ENCODE results near the gene PIK3R6. TPM values are rescaled to one million over a fixed set of nuclear protein-coding genes. Genes with fewer than 3 reads are reported as not detected.
"Not testable (repeated sequence)": the region's sequence is repeated elsewhere in the genome, so short reads cannot be mapped to it uniquely, and the experiment has no call there.

PIK3R6 gene
- total RNA-seq, 3 donors from 2014 or later = 0.32 to 1.9 (median 1.7) TPM

DNA sequence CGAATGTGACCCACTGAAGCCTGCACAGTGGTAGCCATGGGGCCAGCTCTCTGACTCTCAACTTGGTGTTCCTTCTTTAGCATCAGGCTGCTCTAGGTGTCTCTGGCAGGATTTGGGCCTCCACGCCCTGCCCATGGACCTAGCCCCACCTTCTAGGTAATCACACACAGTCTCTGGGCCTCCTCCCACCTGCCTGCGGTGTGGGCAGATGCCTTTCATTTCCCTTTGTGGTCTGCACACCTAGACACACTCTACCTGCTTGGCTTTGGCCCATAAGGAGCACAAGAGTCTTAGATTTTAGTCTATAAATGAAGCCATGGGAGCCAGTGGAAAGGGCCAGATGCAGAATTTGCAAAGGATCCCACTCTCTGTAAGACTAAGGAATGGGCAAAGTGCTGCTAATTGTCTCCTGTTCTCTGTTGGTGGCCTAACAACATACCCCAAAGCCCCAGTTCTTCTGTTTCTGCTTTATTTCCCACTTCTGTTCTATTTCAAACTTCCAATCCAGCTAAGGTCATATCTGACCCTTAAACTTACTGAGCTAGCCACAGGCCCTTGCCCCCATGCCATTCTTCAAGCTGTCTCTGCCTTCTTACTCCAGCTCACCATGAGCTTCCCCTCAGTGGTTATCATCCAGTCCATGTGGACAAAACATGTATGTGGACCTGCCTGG, 61.1 kb downstream of the PIK3R6 start:
- Histone ChIP-seq H3K9me3 (peaks cover 2% of the 10 kb centered on the region), H3K4me1 (ENCODE audit: low read depth) (no peaks in the 10 kb centered on the region), H3K4me3 (no peak overlapping the region), H3K36me3 (ENCODE audit: low read depth) (no peaks in the 10 kb centered on the region)
- peak in 1 of 3 donors; percentile 30 for DNase-seq
- intact Hi-C loops (cut with DNase I, micrococcal nuclease) = no loop called here
- ATAC-seq = peak; percentile 62
- TF ChIP-seq, protein P1, sequence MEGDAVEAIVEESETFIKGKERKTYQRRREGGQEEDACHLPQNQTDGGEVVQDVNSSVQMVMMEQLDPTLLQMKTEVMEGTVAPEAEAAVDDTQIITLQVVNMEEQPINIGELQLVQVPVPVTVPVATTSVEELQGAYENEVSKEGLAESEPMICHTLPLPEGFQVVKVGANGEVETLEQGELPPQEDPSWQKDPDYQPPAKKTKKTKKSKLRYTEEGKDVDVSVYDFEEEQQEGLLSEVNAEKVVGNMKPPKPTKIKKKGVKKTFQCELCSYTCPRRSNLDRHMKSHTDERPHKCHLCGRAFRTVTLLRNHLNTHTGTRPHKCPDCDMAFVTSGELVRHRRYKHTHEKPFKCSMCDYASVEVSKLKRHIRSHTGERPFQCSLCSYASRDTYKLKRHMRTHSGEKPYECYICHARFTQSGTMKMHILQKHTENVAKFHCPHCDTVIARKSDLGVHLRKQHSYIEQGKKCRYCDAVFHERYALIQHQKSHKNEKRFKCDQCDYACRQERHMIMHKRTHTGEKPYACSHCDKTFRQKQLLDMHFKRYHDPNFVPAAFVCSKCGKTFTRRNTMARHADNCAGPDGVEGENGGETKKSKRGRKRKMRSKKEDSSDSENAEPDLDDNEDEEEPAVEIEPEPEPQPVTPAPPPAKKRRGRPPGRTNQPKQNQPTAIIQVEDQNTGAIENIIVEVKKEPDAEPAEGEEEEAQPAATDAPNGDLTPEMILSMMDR (IDR thresholded peaks at IDR 0.05) = no peak

DNA sequence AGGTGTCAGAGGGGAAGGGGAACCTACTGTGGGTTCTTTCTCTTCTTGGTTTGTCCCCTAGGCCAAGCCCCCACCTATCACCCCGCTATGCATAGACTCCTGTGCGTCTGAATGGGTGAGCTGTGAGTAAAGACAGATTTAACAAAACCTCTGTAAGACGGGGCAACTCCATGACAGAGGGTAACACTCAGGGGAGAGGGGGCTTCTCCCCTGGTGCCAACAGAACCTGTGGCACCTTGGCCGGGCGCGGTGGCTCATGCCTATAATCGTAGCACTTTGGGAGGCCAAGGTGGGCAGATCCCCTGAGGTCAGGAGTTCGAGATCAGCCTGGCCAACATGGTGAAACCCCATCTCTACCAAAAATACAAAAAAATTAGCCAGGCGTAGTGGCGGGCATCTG, 62.1 kb downstream of the PIK3R6 start:
- H3K36me3 ChIP-seq (ENCODE audit: low read depth); H3K9me3 ChIP-seq; H3K4me3 ChIP-seq; ATAC-seq; intact Hi-C loops (cut with DNase I, micrococcal nuclease); DNase-seq; H3K4me1 ChIP-seq (ENCODE audit: low read depth): not testable (repeated sequence)

DNA sequence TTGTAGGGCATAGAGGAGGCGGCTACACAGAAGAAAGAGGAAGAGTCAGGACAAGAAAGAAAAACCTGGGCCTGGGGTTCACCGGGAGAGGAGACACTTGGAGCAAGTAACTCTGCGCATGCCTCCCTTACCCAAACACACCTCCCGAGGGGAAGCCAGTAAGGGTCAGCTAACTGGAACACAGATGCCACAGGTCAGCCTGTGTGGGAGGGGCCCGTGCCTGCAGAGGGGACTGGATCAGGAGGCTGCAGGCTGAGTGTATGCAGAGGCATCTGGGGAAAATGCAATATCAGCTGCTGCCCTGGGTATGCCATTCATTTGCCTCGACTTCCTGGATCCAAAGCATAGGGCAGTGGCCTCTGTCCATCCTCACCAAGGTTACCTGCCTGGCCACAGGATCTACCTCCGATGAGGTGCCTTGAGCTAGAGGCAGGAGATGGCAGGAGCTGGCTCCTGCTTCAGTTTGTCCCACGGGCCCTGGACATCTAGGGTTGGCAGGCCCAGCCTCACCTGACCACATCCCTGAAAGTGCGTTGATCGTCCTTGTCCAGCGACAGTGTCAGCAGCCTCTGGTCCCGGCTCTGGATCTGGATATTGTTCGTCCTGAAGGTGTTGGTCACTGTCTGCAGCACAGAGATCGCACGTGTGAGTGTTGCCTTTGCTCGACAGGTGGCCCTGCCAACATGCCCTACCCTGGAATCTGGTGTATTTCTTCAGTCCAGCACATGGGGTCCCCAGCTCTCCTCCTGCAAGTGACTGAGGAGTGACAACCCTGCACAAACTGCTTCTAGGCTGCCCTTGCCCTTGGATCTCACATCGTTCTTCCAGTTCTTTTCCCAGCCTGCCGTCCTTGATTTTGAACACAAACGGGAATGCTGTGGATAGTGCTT, 63.7 kb downstream of the PIK3R6 start:
- Histone ChIP-seq H3K4me1 (ENCODE audit: low read depth) (no peaks in the 10 kb centered on the region), H3K36me3 (ENCODE audit: low read depth) (no peaks in the 10 kb centered on the region), H3K9me3 (no peaks in the 10 kb centered on the region), H3K4me3 (no peak overlapping the region)
- intact Hi-C loops (cut with DNase I, micrococcal nuclease) = no loop called here
- no peak for DNase-seq
- ATAC-seq = no peak
- TF ChIP-seq, protein P1 (IDR thresholded peaks at IDR 0.05) = no peak

DNA sequence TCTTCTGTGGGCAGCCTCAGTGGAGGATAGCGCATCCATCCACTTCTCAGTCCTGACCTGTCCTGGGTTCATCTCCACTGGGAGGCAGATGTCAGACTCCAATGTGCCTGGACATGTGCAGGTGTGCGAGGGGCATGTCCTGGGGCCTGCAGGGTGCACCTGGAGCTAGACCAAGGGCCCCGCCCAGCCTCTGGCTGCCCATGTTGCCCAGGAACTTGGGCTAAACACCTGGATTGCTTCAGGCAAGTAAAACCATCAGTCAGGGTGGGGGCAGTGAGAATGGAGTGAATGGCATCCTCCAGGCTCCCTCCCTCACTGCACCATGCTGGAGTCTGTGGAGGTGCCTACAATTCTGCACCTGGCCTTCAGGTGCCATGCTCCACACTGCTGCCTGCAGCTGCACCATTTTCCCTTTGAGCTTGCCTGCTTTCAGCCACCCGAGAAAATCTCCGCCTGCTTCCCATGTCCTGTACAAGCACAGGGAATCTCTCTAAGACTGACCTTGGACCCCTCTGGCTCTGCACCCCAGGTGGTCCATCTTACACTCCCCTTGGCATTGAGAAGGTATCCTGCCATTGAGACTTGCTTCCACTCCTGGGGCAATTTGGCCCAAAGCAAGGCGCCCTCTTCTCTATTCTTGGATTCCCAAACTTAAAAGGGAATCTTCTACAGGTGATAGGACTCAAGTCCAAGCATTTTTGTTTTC, 66.2 kb downstream of the PIK3R6 start:
- H3K36me3 ChIP-seq (ENCODE audit: low read depth) = no peaks in the 10 kb centered on the region
- intact Hi-C loops (cut with DNase I, micrococcal nuclease) = no loop called here
- H3K9me3 ChIP-seq = no peaks in the 10 kb centered on the region
- TF ChIP-seq, protein P1 (IDR thresholded peaks at IDR 0.05) = no peak
- DNase-seq (no peak), ATAC-seq (no peak)
- no peak overlapping the region for H3K4me3 ChIP-seq
- H3K4me1 ChIP-seq (ENCODE audit: low read depth) = no peaks in the 10 kb centered on the region

DNA sequence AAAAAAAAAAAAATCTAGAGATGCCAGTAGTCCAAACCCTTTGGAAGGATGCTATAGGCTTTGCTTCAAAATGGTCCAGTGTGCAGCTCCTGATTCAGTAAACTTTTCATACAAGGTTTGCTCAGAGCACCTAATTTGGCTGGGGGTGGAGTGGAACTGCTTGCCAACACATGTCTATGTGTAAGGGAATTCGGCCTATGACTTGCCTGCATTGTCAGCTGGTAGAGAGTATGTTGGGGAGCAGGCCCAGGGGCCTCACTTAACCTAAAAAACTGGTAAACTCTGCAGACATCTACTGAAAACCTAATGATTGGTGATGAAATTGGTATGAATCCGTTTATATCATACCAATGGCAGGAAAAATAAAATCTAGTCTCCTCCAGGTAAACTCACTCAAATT, 66.8 kb downstream of the PIK3R6 start:
- H3K36me3 ChIP-seq (ENCODE audit: low read depth) = no peaks in the 10 kb centered on the region
- H3K9me3 ChIP-seq = no peaks in the 10 kb centered on the region
- intact Hi-C loops (cut with DNase I, micrococcal nuclease) = no loop called here
- ATAC-seq = no peak
- no peak for DNase-seq
- no peaks in the 10 kb centered on the region for H3K4me1 ChIP-seq (ENCODE audit: low read depth)
- TF ChIP-seq, protein P1 (IDR thresholded peaks at IDR 0.05) = no peak
- no peak overlapping the region for H3K4me3 ChIP-seq

Data from mucosa of descending colon (tissue), 3 donors.